Upper lobe of right lung (tissue), 1 donor: ENCODE measurements around the gene CASD1. TPM values are rescaled to one million over a fixed set of nuclear protein-coding genes. Genes with fewer than 3 reads are reported as not detected.

Experiments used
- ATAC-seq: fragments of 200-7000 bp; cut with Tn5 transposase; one replicate; pipeline ENCODE4 v1.9.1; 2020; ENCODE audit warnings: mild to moderate bottlenecking, moderate library complexity
- DNase-seq: peaks from one replicate; pipeline ENCODE4 v3.0.0-alpha.2; 2020
- H3K27ac ChIP-seq: fragments of 200-600 bp; one replicate; pipeline ENCODE4 v1.8.0; 2022
- H3K27me3 ChIP-seq: fragments of 200-600 bp; one replicate; pipeline ENCODE4 v1.8.0; 2022; ENCODE audit warnings: mild to moderate bottlenecking
- H3K36me3 ChIP-seq: fragments of 200-600 bp; one replicate; pipeline ENCODE4 v1.8.0; 2022
- H3K4me1 ChIP-seq: fragments of 200-600 bp; one replicate; pipeline ENCODE4 v1.8.0; 2022
- H3K4me3 ChIP-seq: fragments of 200-600 bp; one replicate; pipeline ENCODE4 v1.8.0; 2022; ENCODE audit warnings: mild to moderate bottlenecking
- H3K9me3 ChIP-seq: fragments of 200-600 bp; one replicate; pipeline ENCODE4 v1.8.0; 2022
- CTCF ChIP-seq: fragments of 200-600 bp; IDR thresholded peaks from one replicate; pipeline ENCODE4 v1.8.0; 2022; ENCODE audit warnings: antibody characterized with exemption
- intact Hi-C: fragments of 100-400 bp; cut with DNase I; formaldehyde crosslinking; loops from one replicate; pipeline ENCODE4 v1.11.0; 2022
- total RNA-seq: library from RNA; stranded (reverse); fragmentation: NEBNext Ultra II Directional; extraction: Animal tissue kit (Norgen Biotek cat#: 25700); gene quantifications from one replicate; pipeline ENCODE4 v1.2.1, GENCODE V29; 2021
- donor health status: DM: no; HTN: yes; CAD: no; lungs with severe emphysema.

CASD1 gene
- total RNA-seq, 1 donor from 2014 or later = 31.0 TPM

GRCh38 chr7:94561841-94562514, 52.4 kb downstream of the CASD1 start:
- no peak overlapping the region for H3K4me3 ChIP-seq
- H3K9me3 ChIP-seq = no peaks in the 10 kb centered on the region
- intact Hi-C loops = no loop called here
- H3K27me3 ChIP-seq = no peaks in the 10 kb centered on the region
- no peak overlapping the region for H3K27ac ChIP-seq
- no peak for TF ChIP-seq CTCF
- ATAC-seq (no peak), DNase-seq (no peak)
- H3K4me1 ChIP-seq = no peaks in the 10 kb centered on the region
- H3K36me3 ChIP-seq = peaks cover 10% of the 10 kb centered on the region

- ATAC-seq = no peak
- intact Hi-C loops = no loop called here
- no peak for TF ChIP-seq CTCF
Measured at GRCh38 chr7:94562525-94562924, 52.9 kb downstream of the CASD1 start.

GRCh38 chr7:94565247-94565894, 55.8 kb downstream of the CASD1 start:
- ATAC-seq = no peak
- H3K27ac ChIP-seq = no peak overlapping the region
- intact Hi-C loops = no loop called here
- no peak overlapping the region for H3K4me3 ChIP-seq
- H3K4me1 ChIP-seq = no peaks in the 10 kb centered on the region
- H3K36me3 ChIP-seq = peaks cover 4% of the 10 kb centered on the region
- no peaks in the 10 kb centered on the region for H3K9me3 ChIP-seq
- no peak for TF ChIP-seq CTCF
- DNase-seq = no peak
- no peaks in the 10 kb centered on the region for H3K27me3 ChIP-seq

More at GRCh38 chr7:94562525-94562924, 52.9 kb downstream of the CASD1 start:
- no peak overlapping the region for H3K27ac ChIP-seq
- no peaks in the 10 kb centered on the region for H3K4me1 ChIP-seq
- H3K4me3 ChIP-seq = no peak overlapping the region
- no peaks in the 10 kb centered on the region for H3K9me3 ChIP-seq
- no peak for DNase-seq
- peaks cover 5% of the 10 kb centered on the region for H3K36me3 ChIP-seq
- no peaks in the 10 kb centered on the region for H3K27me3 ChIP-seq

GRCh38 chr7:94567396-94567795, 57.8 kb downstream of the CASD1 start:
- no peak overlapping the region for H3K4me3 ChIP-seq
- no peak for TF ChIP-seq CTCF
- intact Hi-C loops = no loop called here

GRCh38 chr7:94571816-94572215, 62.2 kb downstream of the CASD1 start:
- DNase-seq (no peak), ATAC-seq (no peak)
- TF ChIP-seq CTCF = no peak
- no peaks in the 10 kb centered on the region for H3K4me1 ChIP-seq
- H3K27ac ChIP-seq = no peak overlapping the region
- H3K36me3 ChIP-seq = no peaks in the 10 kb centered on the region
- no peak overlapping the region for H3K4me3 ChIP-seq
- intact Hi-C loops = no loop called here
- H3K9me3 ChIP-seq = peaks cover 10% of the 10 kb centered on the region
- no peaks in the 10 kb centered on the region for H3K27me3 ChIP-seq

More at GRCh38 chr7:94567396-94567795, 57.8 kb downstream of the CASD1 start:
- Histone ChIP-seq H3K27ac (no peak overlapping the region), H3K9me3 (no peaks in the 10 kb centered on the region), H3K36me3 (no peaks in the 10 kb centered on the region), H3K4me1 (no peaks in the 10 kb centered on the region), H3K27me3 (no peaks in the 10 kb centered on the region)
- ATAC-seq (no peak), DNase-seq (no peak)
